Fibroblast of the aortic adventitia (primary cell): Measurements from ENCODE around the gene DLG5. TPM values are rescaled to one million over a fixed set of nuclear protein-coding genes. Genes with fewer than 3 reads are reported as not detected.

ENCODE experiments used
- DNase-seq: peaks from one replicate; pipeline ENCODE4 v3.0.0-alpha.2; 2010; ENCODE audit warnings: low read depth
- H3K4me3 ChIP-seq: 2 replicates; pipeline ENCODE4 v1.5.1; 2011; ENCODE audit warnings: low read depth, mild to moderate bottlenecking, control low read depth, low read length, moderate library complexity
- CTCF ChIP-seq: IDR thresholded peaks from 2 replicates; pipeline ENCODE4 v1.5.1; 2011; ENCODE audit warnings: mild to moderate bottlenecking, low read length, control low read depth, inconsistent platforms; ENCODE audit not compliant: insufficient read depth
- total RNA-seq: library from RNA; depleted of rRNA; stranded (reverse); fragments of >200 nt; gene quantifications from 2 replicates; pipeline ENCODE4 v1.2.3, GENCODE V29; 2012; ENCODE audit warnings: low replicate concordance

DLG5 gene
- total RNA-seq, 1 donor = 42.7 TPM

- TF ChIP-seq CTCF = no peak
- DNase-seq = peak; percentile 20
- no peak overlapping the region for H3K4me3 ChIP-seq
Observed at GRCh38 chr10:77872947-77873535, 53.5 kb downstream of the DLG5 start.

- no peak overlapping the region for H3K4me3 ChIP-seq
- DNase-seq = peak; percentile 38
- TF ChIP-seq CTCF = no peak
Observed at GRCh38 chr10:77872151-77872946, 54.2 kb downstream of the DLG5 start.

- peak; percentile 47 for DNase-seq
- H3K4me3 ChIP-seq = no peak overlapping the region
- no peak for TF ChIP-seq CTCF
Observed at GRCh38 chr10:77869626-77870420, 56.7 kb downstream of the DLG5 start.

GRCh38 chr10:77868523-77868922 lies 58.0 kb downstream of the DLG5 start:
- no peak for DNase-seq

GRCh38 chr10:77867124-77867719 lies 59.3 kb downstream of the DLG5 start:
- H3K4me3 ChIP-seq = no peak overlapping the region
- no peak for DNase-seq
- no peak for TF ChIP-seq CTCF

More at GRCh38 chr10:77868523-77868922, 58.0 kb downstream of the DLG5 start:
- H3K4me3 ChIP-seq = no peak overlapping the region
- TF ChIP-seq CTCF = no peak

GRCh38 chr10:77866598-77866997 lies 60.0 kb downstream of the DLG5 start:
- H3K4me3 ChIP-seq = no peak overlapping the region
- TF ChIP-seq CTCF = no peak
- DNase-seq = no peak
